ENCODE results near the gene PCMT1.

Gene PCMT1

GRCh38 chr6:149856256-149856994, 106.9 kb downstream of the PCMT1 start:
- no peak for DNase-seq

- no peak for DNase-seq
Observed at GRCh38 chr6:149857541-149857940, 108.0 kb downstream of the PCMT1 start.

GRCh38 chr6:149859368-149859767, 109.8 kb downstream of the PCMT1 start:
- no peak for DNase-seq

- DNase-seq = no peak
Observed at GRCh38 chr6:149859938-149860337, 110.4 kb downstream of the PCMT1 start.

- no peak for DNase-seq
Observed at GRCh38 chr6:149860513-149860833, 110.9 kb downstream of the PCMT1 start.
